ENCODE data around the gene GYG2. TPM values are rescaled to one million over a fixed set of nuclear protein-coding genes. Genes with fewer than 3 reads are reported as not detected.

The GYG2 gene
- total and polyA plus RNA-seq, 2 donors (not counting 3 experiments of a cell fraction or from before 2014, with no cell fraction given), result 0.12 to 0.22 TPM

GRCh38 chrX:2819345-2820135 is 9.2 kb upstream of the GYG2 start:
- no TSS peak for BruUV-seq (replicated peaks)
- no peaks in the 10 kb centered on the region for H3K9me1 ChIP-seq (replicated peaks; ENCODE audit: control insufficient read depth, extremely low read depth, insufficient read depth, low read length)
- H3K4me1 ChIP-seq (ENCODE audit: control insufficient read depth, extremely low read depth, insufficient read depth, low read length), result no peaks in the 10 kb centered on the region
- DNase-seq (ENCODE audit: low read depth, low spot score), result peak; percentile 20
- H3K4me3 ChIP-seq (replicated peaks in 1 of 3; ENCODE audit: insufficient read depth in 1 of 3, low read depth in 1 of 3, low read length in 3 of 3), result no peak overlapping the region
- peak; percentile 82 for FAIRE-seq
- ChIA-PET POLR2A (no interaction called here), CTCF (interaction anchor here (0.6 to 0.9 kb wide), 2 partner anchors 11 to 12 kb away, joined by 3 read pairs; no protein-coding TSS in a partner anchor)
- H3K4me2 ChIP-seq (ENCODE audit: insufficient read depth, low read length), result no peak overlapping the region
- H3K27me3 ChIP-seq (ENCODE audit: control insufficient read depth in 2 of 2, insufficient read depth in 2 of 2, low read length in 2 of 2), result peaks cover 0 to 2% of the 10 kb centered on the region in 2 experiments
- no peaks in the 10 kb centered on the region for H3K36me3 ChIP-seq (ENCODE audit: control insufficient read depth in 2 of 2, extremely low read depth in 1 of 2, insufficient read depth in 2 of 2, low read length in 2 of 2)
- dilution Hi-C loops (cut with MboI; ENCODE audit: extremely low pct_ligation_motif_present, low sequenced_read_pairs) (no loop called here), intact Hi-C loops (cut with micrococcal nuclease) (loop anchor here (1.0 kb wide), 1 partner anchor 175 kb away; no protein-coding TSS in a partner anchor)
- no peaks in the 10 kb centered on the region for H4K20me1 ChIP-seq (replicated peaks; ENCODE audit: control insufficient read depth, extremely low read depth, insufficient read depth, low read length)
- no peak overlapping the region for H3K27ac ChIP-seq (ENCODE audit: insufficient read depth, low read depth, low read length)
- no peak overlapping the region for H3K9ac ChIP-seq (replicated peaks; ENCODE audit: extremely low read depth, insufficient read depth, low read length)
- H3K79me2 ChIP-seq (ENCODE audit: control insufficient read depth, insufficient read depth, low read length), result no peaks in the 10 kb centered on the region
- TF ChIP-seq CTCF (IDR thresholded peaks at IDR 0.05; ENCODE audit: extremely low read depth in 1 of 2, insufficient read depth in 1 of 2, low read depth in 1 of 2, low read length in 2 of 2) (peak; percentile 6 to 29), GATA2 (IDR thresholded peaks at IDR 0.05; ENCODE audit: insufficient read depth, insufficient read length, low read depth, low read length) (no peak)
- H3K9me3 ChIP-seq (replicated peaks; ENCODE audit: control insufficient read depth, insufficient read depth, low read length), result no peaks in the 10 kb centered on the region
- H2AFZ ChIP-seq (ENCODE audit: low read depth, low read length), result no peak overlapping the region

GRCh38 chrX:2820136-2820771 is 8.5 kb upstream of the GYG2 start:
- TF ChIP-seq EZH2 (IDR thresholded peaks at IDR 0.05; ENCODE audit: borderline replicate concordance, low read depth, low read length, severe bottlenecking) (no peak), CTCF (IDR thresholded peaks at IDR 0.05; ENCODE audit: extremely low read depth in 1 of 2, insufficient read depth in 1 of 2, low read depth in 1 of 2, low read length in 2 of 2) (no peak), FOS (IDR thresholded peaks at IDR 0.05; ENCODE audit: borderline replicate concordance, insufficient read depth, low read length) (no peak), GATA2 (IDR thresholded peaks at IDR 0.05; ENCODE audit: insufficient read depth, insufficient read length, low read depth, low read length) (no peak), POLR2A (IDR thresholded peaks at IDR 0.05; ENCODE audit: low read depth, low read length) (no peak), MYC (IDR thresholded peaks at IDR 0.05; ENCODE audit: low read depth, low read length) (no peak), POLR2AphosphoS5 (IDR thresholded peaks at IDR 0.05; ENCODE audit: insufficient read depth, low read depth, low read length) (no peak), JUN (IDR thresholded peaks at IDR 0.05; ENCODE audit: borderline replicate concordance, insufficient read depth, insufficient read length, low read depth) (no peak), MAX (IDR thresholded peaks at IDR 0.05; ENCODE audit: insufficient read depth, insufficient read length) (no peak)
- dilution Hi-C loops (cut with MboI; ENCODE audit: extremely low pct_ligation_motif_present, low sequenced_read_pairs), result no loop called here
- Histone ChIP-seq H3K9me1 (replicated peaks; ENCODE audit: control insufficient read depth, extremely low read depth, insufficient read depth, low read length) (no peaks in the 10 kb centered on the region), H3K36me3 (ENCODE audit: control insufficient read depth in 2 of 2, extremely low read depth in 1 of 2, insufficient read depth in 2 of 2, low read length in 2 of 2) (no peaks in the 10 kb centered on the region), H3K4me3 (replicated peaks in 1 of 3; ENCODE audit: insufficient read depth in 1 of 3, low read depth in 1 of 3, low read length in 3 of 3) (no peak overlapping the region), H3K79me2 (ENCODE audit: control insufficient read depth, insufficient read depth, low read length) (no peaks in the 10 kb centered on the region), H3K27me3 (ENCODE audit: control insufficient read depth in 2 of 2, insufficient read depth in 2 of 2, low read length in 2 of 2) (peaks cover 0 to 2% of the 10 kb centered on the region in 2 experiments), H2AFZ (ENCODE audit: low read depth, low read length) (no peak overlapping the region), H3K27ac (ENCODE audit: insufficient read depth, low read depth, low read length) (no peak overlapping the region), H3K4me1 (ENCODE audit: control insufficient read depth, extremely low read depth, insufficient read depth, low read length) (no peaks in the 10 kb centered on the region), H3K9ac (replicated peaks; ENCODE audit: extremely low read depth, insufficient read depth, low read length) (no peak overlapping the region), H4K20me1 (replicated peaks; ENCODE audit: control insufficient read depth, extremely low read depth, insufficient read depth, low read length) (no peaks in the 10 kb centered on the region), H3K9me3 (replicated peaks; ENCODE audit: control insufficient read depth, insufficient read depth, low read length) (no peaks in the 10 kb centered on the region), H3K4me2 (ENCODE audit: insufficient read depth, low read length) (no peak overlapping the region)
- intact Hi-C loops (cut with micrococcal nuclease), result no loop called here
- FAIRE-seq, result peak; percentile 64
- no TSS peak for BruUV-seq (replicated peaks)
- ChIA-PET POLR2A (no interaction called here), CTCF (interaction anchor here (0.9 to 1.0 kb wide), 2 partner anchors 8 to 10 kb away, joined by 3 read pairs; no protein-coding TSS in a partner anchor)
- DNase-seq (ENCODE audit: low read depth, low spot score), result no peak
